Bronchial smooth muscle cell (primary cell): ENCODE measurements around the gene NUP50. TPM values are rescaled to one million over a fixed set of nuclear protein-coding genes. Genes with fewer than 3 reads are reported as not detected.

Experiments used
- total RNA-seq: library from RNA; depleted of rRNA; stranded (reverse); fragments of >200 nt; gene quantifications from 2 replicates; pipeline ENCODE4 v1.2.1, GENCODE V29; 2014

NUP50 gene, protein sequence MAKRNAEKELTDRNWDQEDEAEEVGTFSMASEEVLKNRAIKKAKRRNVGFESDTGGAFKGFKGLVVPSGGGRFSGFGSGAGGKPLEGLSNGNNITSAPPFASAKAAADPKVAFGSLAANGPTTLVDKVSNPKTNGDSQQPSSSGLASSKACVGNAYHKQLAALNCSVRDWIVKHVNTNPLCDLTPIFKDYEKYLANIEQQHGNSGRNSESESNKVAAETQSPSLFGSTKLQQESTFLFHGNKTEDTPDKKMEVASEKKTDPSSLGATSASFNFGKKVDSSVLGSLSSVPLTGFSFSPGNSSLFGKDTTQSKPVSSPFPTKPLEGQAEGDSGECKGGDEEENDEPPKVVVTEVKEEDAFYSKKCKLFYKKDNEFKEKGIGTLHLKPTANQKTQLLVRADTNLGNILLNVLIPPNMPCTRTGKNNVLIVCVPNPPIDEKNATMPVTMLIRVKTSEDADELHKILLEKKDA
- 21.9 and 22.1 TPM in 2 replicates for total RNA-seq

DNA sequence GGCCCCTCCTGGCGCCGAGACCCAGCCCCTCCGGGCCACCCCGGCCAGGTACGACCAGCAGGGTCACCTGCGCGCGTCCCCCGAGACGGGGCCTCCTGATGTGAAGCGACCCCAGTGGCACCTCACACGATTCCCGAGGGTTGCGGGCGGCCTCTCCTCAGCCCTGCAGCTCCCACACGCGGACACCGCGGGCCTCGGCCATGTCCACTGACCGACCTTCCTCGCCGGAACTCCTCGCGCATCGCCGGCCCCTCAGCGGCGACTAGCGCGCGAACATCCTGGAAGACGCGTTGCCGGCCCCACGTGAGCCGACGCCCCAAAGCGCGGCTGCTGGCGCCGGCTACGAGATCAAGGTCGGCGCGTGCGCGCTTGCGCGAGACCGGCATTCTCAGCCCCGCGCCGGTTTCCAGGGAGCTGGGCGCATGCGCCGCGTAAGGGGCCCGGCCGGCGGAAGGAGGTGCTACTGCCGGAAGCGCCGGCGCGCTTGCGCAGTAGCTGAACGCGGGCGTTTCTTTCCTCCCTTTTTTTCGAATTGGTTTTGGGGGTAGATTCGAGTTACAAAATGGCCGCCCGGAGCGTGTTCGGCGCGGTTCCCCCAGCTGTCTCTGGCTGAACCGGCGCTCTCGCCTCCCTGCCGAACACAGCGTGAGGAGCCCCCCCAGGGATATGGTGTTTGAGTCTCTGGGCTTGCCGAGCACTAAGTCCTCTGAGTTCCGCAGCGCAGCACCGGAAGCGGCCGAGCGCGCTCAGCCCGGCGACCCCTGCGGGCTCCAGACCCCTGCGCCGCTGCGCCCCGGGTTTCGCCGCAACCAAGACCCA is at the start of gene NUP50:
Gene NUP50 (plus strand): TSS at position 475 of the 819 bp plus-strand sequence. CDS start 4,253 bp downstream, outside the sequence.

Other genes with a start within 250 kb of the NUP50 start
- gene PHF21B, start 153.9 kb upstream of the NUP50 start, total RNA-seq: under 0.01 TPM in 1 of 2 replicates, not detected in the other
- gene KIAA0930, start 77.0 kb downstream of the NUP50 start, total RNA-seq: 26.6 and 57.4 TPM in 2 replicates
- gene UPK3A, start 121.0 kb downstream of the NUP50 start, total RNA-seq: not detected in 2 replicates
- 28.8 and 55.6 TPM in 2 replicates for gene FAM118A, start 146.0 kb downstream of the NUP50 start, total RNA-seq
- gene SMC1B, start 249.7 kb downstream of the NUP50 start, total RNA-seq: not detected in 2 replicates
- gene RIBC2, start 249.8 kb downstream of the NUP50 start, total RNA-seq: 0.32 TPM in 1 of 2 replicates, not detected in the other